Ectodermal cell (in vitro differentiated cells): ENCODE measurements around the gene PCDHGA4.
"Not testable (repeated sequence)": the region's sequence is repeated elsewhere in the genome, so short reads cannot be mapped to it uniquely, and the experiment has no call there.

Source experiments
- H3K27ac ChIP-seq: 2 replicates; pipeline ENCODE4 v1.7.0; 2013; ENCODE audit warnings: mild to moderate bottlenecking, low read depth, low read length; ENCODE audit not compliant: insufficient read depth, poor library complexity, severe bottlenecking
- H3K27me3 ChIP-seq: 2 replicates; pipeline ENCODE4 v1.7.0; 2013; ENCODE audit warnings: mild to moderate bottlenecking, low read length; ENCODE audit not compliant: insufficient read depth, control insufficient read depth, poor library complexity, severe bottlenecking
- H3K36me3 ChIP-seq: one replicate; pipeline ENCODE4 v1.7.0; 2013; ENCODE audit warnings: low read length; ENCODE audit not compliant: control insufficient read depth, insufficient read depth
- H3K4me1 ChIP-seq: one replicate; pipeline ENCODE4 v1.7.0; 2013; ENCODE audit warnings: low read length; ENCODE audit not compliant: control insufficient read depth, insufficient read depth
- H3K4me3 ChIP-seq: 2 replicates; pipeline ENCODE4 v1.7.0; 2013; ENCODE audit warnings: low read depth, low read length, control low read depth; ENCODE audit not compliant: insufficient read depth
- H3K9me3 ChIP-seq: 2 replicates; pipeline ENCODE4 v1.7.0; 2013; ENCODE audit warnings: mild to moderate bottlenecking, low read length, moderate library complexity; ENCODE audit not compliant: control insufficient read depth
- WGBS, 2 experiments: methylation state at CpG; one replicate each; pipeline ENCODE4 v1.1.7; 2013; ENCODE audit warnings: missing lambda C conversion rate in 2 of 2; 5-methylcytosine and 5-hydroxymethylcytosine counted together

The PCDHGA4 gene

GRCh38 chr5:141346017-141346416, 8.8 kb upstream of the PCDHGA4 start:
- not testable (repeated sequence) for H3K27ac ChIP-seq, H3K36me3 ChIP-seq, H3K27me3 ChIP-seq, H3K4me3 ChIP-seq, H3K4me1 ChIP-seq, H3K9me3 ChIP-seq
- 94% methylated on average over 20 to 26 of the region's 35 CpGs for WGBS, 2 experiments

- H3K4me1 ChIP-seq, result no peaks in the 10 kb centered on the region
- no peak within 1 kb of the TSS for H3K27ac ChIP-seq
- no peak within 1 kb of the TSS for H3K4me3 ChIP-seq
- no peaks in the 10 kb centered on the region for H3K27me3 ChIP-seq
- no peaks in the 10 kb centered on the region for H3K36me3 ChIP-seq
- 81 to 83% methylated on average over 29 of the region's 29 CpGs for WGBS, 2 experiments
- peaks cover 6% of the 10 kb centered on the region for H3K9me3 ChIP-seq
These were observed 4.8 kb upstream of the PCDHGA4 start, which contains the start of gene PCDHGB1 for GRCh38 chr5:141349917-141350619. TSS of gene PCDHGB1 (plus strand) at chr5:141350099. CDS start at chr5:141350261, 162 bp downstream.

GRCh38 chr5:141351591-141351990, 3.2 kb upstream of the PCDHGA4 start:
- Histone ChIP-seq H3K27ac (no peak overlapping the region), H3K4me3 (no peak overlapping the region), H3K9me3 (peaks cover 2% of the 10 kb centered on the region), H3K27me3 (no peaks in the 10 kb centered on the region), H3K36me3 (no peaks in the 10 kb centered on the region), H3K4me1 (no peaks in the 10 kb centered on the region)
- 95 to 96% methylated on average over 28 to 30 of the region's 36 CpGs for WGBS, 2 experiments

- Histone ChIP-seq H3K27ac (no peak overlapping the region), H3K27me3 (no peaks in the 10 kb centered on the region), H3K9me3 (peaks cover 5% of the 10 kb centered on the region), H3K4me1 (no peaks in the 10 kb centered on the region), H3K36me3 (no peaks in the 10 kb centered on the region), H3K4me3 (no peak overlapping the region)
- 96 to 97% methylated on average over 24 of the region's 24 CpGs for WGBS, 2 experiments
These were observed 820 bp downstream of the PCDHGA4 start for GRCh38 chr5:141355641-141356040.

GRCh38 chr5:141356133-141356532, 1.3 kb downstream of the PCDHGA4 start:
- Histone ChIP-seq H3K4me1 (no peaks in the 10 kb centered on the region), H3K9me3 (peaks cover 5% of the 10 kb centered on the region), H3K4me3 (no peak overlapping the region), H3K27me3 (no peaks in the 10 kb centered on the region), H3K36me3 (no peaks in the 10 kb centered on the region), H3K27ac (no peak overlapping the region)
- WGBS, 2 experiments, result 90% methylated on average over 5 of the region's 5 CpGs

GRCh38 chr5:141356950-141357349, 2.1 kb downstream of the PCDHGA4 start:
- no peak overlapping the region for H3K27ac ChIP-seq
- H3K36me3 ChIP-seq, result no peaks in the 10 kb centered on the region
- no peaks in the 10 kb centered on the region for H3K27me3 ChIP-seq
- 95% methylated on average over 19 of the region's 19 CpGs for WGBS, 2 experiments
- H3K9me3 ChIP-seq, result peaks cover 5% of the 10 kb centered on the region
- no peaks in the 10 kb centered on the region for H3K4me1 ChIP-seq
- no peak overlapping the region for H3K4me3 ChIP-seq

GRCh38 chr5:141359790-141360426, 5.1 kb downstream of the PCDHGA4 start, which contains the start of gene PCDHGB2:
TSS of gene PCDHGB2 (plus strand) at chr5:141359994. CDS start at chr5:141360136, 142 bp downstream.
- Histone ChIP-seq H3K9me3 (peaks cover 4% of the 10 kb centered on the region), H3K27ac (no peak within 1 kb of the TSS)
- WGBS, 2 experiments, result 89 to 91% methylated on average over 24 of the region's 24 CpGs

GRCh38 chr5:141360685-141361084, 5.9 kb downstream of the PCDHGA4 start:
- Histone ChIP-seq H3K36me3 (peaks cover 4% of the 10 kb centered on the region), H3K27ac (no peak overlapping the region), H3K27me3 (no peaks in the 10 kb centered on the region), H3K4me3 (no peak overlapping the region), H3K4me1 (no peaks in the 10 kb centered on the region), H3K9me3 (peaks cover 4% of the 10 kb centered on the region)
- 93 to 95% methylated on average over 15 of the region's 15 CpGs for WGBS, 2 experiments

More at GRCh38 chr5:141359790-141360426, 5.1 kb downstream of the PCDHGA4 start, which contains the start of gene PCDHGB2:
- H3K4me3 ChIP-seq, result no peak within 1 kb of the TSS
- peaks cover 4% of the 10 kb centered on the region for H3K36me3 ChIP-seq
- no peaks in the 10 kb centered on the region for H3K4me1 ChIP-seq
- no peaks in the 10 kb centered on the region for H3K27me3 ChIP-seq

- Histone ChIP-seq H3K4me3 (no peak overlapping the region), H3K27ac (no peak overlapping the region), H3K36me3 (peaks cover 4% of the 10 kb centered on the region), H3K9me3 (peaks cover 4% of the 10 kb centered on the region), H3K27me3 (no peaks in the 10 kb centered on the region), H3K4me1 (no peaks in the 10 kb centered on the region)
These were observed 7.9 kb downstream of the PCDHGA4 start for GRCh38 chr5:141362719-141363118.

- Histone ChIP-seq H3K4me1 (no peaks in the 10 kb centered on the region), H3K36me3 (peaks cover 4% of the 10 kb centered on the region), H3K9me3 (peaks cover 4% of the 10 kb centered on the region), H3K4me3 (no peak within 1 kb of the TSS), H3K27me3 (no peaks in the 10 kb centered on the region), H3K27ac (no peak within 1 kb of the TSS)
- WGBS, 2 experiments, result 96% methylated on average over 32 to 34 of the region's 34 CpGs
These were observed 9.3 kb downstream of the PCDHGA4 start, which contains the start of gene PCDHGA5 for GRCh38 chr5:141363952-141364660. TSS of gene PCDHGA5 (plus strand) at chr5:141364162. CDS start at chr5:141364331, 169 bp downstream.
